ENCODE data around the gene PON2. TPM values are rescaled to one million over a fixed set of nuclear protein-coding genes. Genes with fewer than 3 reads are reported as not detected.

Gene PON2
- total and polyA plus RNA-seq, 2 of the 8 experiments (the other 6 are each of a cell fraction or from before 2014, with no cell fraction given), result 20.6 to 31.0 TPM

- CTCF ChIA-PET (ENCODE audit: partially characterized antibody), result interaction anchor here (1.1 to 1.8 kb wide), 2 partner anchors 35 to 57 kb away, joined by 4 to 5 read pairs; partner anchors contain the start of gene PON3
- no peak overlapping the region for H3K4me3 ChIP-seq (ENCODE audit: extremely low read depth in 1 of 4, insufficient read depth in 2 of 4, low read depth in 3 of 4, low read length in 4 of 4)
- peaks cover 0 to 9% of the 10 kb centered on the region in 2 experiments; a peak in 1 of 4 replicates for H3K79me2 ChIP-seq (ENCODE audit: control insufficient read depth in 1 of 2, insufficient read depth in 2 of 2, low read length in 2 of 2)
- no peaks in the 10 kb centered on the region; the same call in 1 of the 2 replicates for H3K79me1 ChIP-seq (ENCODE audit: low read depth, low read length)
- no peak overlapping the region for H3K18ac ChIP-seq (ENCODE audit: extremely low read depth, low read length)
- H2AFZ ChIP-seq (ENCODE audit: low read length), result no peak overlapping the region
- no peak overlapping the region for H2BK12ac ChIP-seq (ENCODE audit: low read depth, low read length)
- no peaks in the 10 kb centered on the region; the same call in 1 of the 2 replicates for H3K23me2 ChIP-seq (ENCODE audit: low read depth, low read length)
- H2BK15ac ChIP-seq (ENCODE audit: low read length), result no peak overlapping the region
- H3K56ac ChIP-seq (replicated peaks; ENCODE audit: insufficient read length, low read depth, low read length), result no peak overlapping the region
- no peak overlapping the region for H4K91ac ChIP-seq (replicated peaks; ENCODE audit: insufficient read length, low read length)
- H3K9me3 ChIP-seq (ENCODE audit: insufficient read depth in 2 of 2, low read depth in 1 of 2, low read length in 1 of 2), result peaks cover 0 to 5% of the 10 kb centered on the region in 2 experiments; a peak in 1 of 4 replicates
- FAIRE-seq (no peak), DNase-seq (ENCODE audit: low read depth in 1 of 2, low spot score in 2 of 2) (no peak)
- POLR2A ChIA-PET (ENCODE audit: partially characterized antibody), result no interaction called here
- H3K9ac ChIP-seq (replicated peaks in 1 of 4; ENCODE audit: extremely low read depth in 1 of 4, low read depth in 3 of 4, low read length in 3 of 4), result no peak overlapping the region
- H3K4me2 ChIP-seq (ENCODE audit: insufficient read depth in 1 of 2, low read depth in 2 of 2, low read length in 2 of 2), result no peak overlapping the region
- H3K36me3 ChIP-seq (ENCODE audit: control insufficient read depth in 2 of 4, insufficient read depth in 4 of 4, low read length in 3 of 4), result no peaks in the 10 kb centered on the region
- WGBS, 2 experiments (ENCODE audit: extremely low coverage in 1 of 2, insufficient coverage in 1 of 2, insufficient read length in 1 of 2, insufficient replicate concordance in 2 of 2, low coverage in 1 of 2, low lambda C conversion rate in 2 of 2, missing lambda C conversion rate in 1 of 2), result 84% methylated on average over 2 of the region's 2 CpGs; no CpG with 5 or more reads in 1 of the 2 experiments
- H2BK120ac ChIP-seq (replicated peaks; ENCODE audit: low read depth, low read length), result no peak overlapping the region
- no peak overlapping the region for H2BK5ac ChIP-seq (ENCODE audit: low read depth, low read length)
- peaks cover 3 to 16% (median 6%) of the 10 kb centered on the region in 4 experiments for H3K4me1 ChIP-seq (replicated peaks in 1 of 4; ENCODE audit: control insufficient read depth in 3 of 4, insufficient read depth in 4 of 4, low read length in 3 of 4)
- no peak overlapping the region for H3K27ac ChIP-seq (ENCODE audit: low read depth, low read length)
- peaks cover 0 to 3% of the 10 kb centered on the region in 2 experiments for H4K20me1 ChIP-seq (replicated peaks in 1 of 2; ENCODE audit: control insufficient read depth in 1 of 2, insufficient read depth in 2 of 2, low read length in 2 of 2)
- H3K14ac ChIP-seq (ENCODE audit: insufficient read length), result no peak overlapping the region
- H3K4ac ChIP-seq (replicated peaks; ENCODE audit: insufficient read length, low read depth, low read length), result no peak overlapping the region
- TF ChIP-seq CHD1 (IDR thresholded peaks at IDR 0.05; ENCODE audit: low read depth, low read length), result no peak
- TF ChIP-seq KDM1A (IDR thresholded peaks at IDR 0.05; ENCODE audit: borderline replicate concordance, low read length), result no peak
- no peak for TF ChIP-seq SP1 (IDR thresholded peaks at IDR 0.05; ENCODE audit: low read depth, low read length)
- no peak overlapping the region for H3K23ac ChIP-seq (ENCODE audit: insufficient read length)
- H2AK5ac ChIP-seq (ENCODE audit: low read depth, low read length), result no peak overlapping the region
- no peak overlapping the region for H2BK20ac ChIP-seq (ENCODE audit: low read length)
- no peak overlapping the region for H4K8ac ChIP-seq (ENCODE audit: extremely low read depth, insufficient read depth, low read length)
- peaks cover 0 to 1% (median 0%) of the 10 kb centered on the region in 4 experiments; a peak in 1 of 7 replicates for H3K27me3 ChIP-seq (replicated peaks in 1 of 4; ENCODE audit: control insufficient read depth in 3 of 4, extremely low read depth in 1 of 4, insufficient read depth in 3 of 4, low read length in 3 of 4)
- H4K5ac ChIP-seq (ENCODE audit: insufficient read length, low read depth, low read length), result no peak overlapping the region
These were observed 4.0 kb downstream of the PON2 start for GRCh38 chr7:95430864-95431263.
